GM12875 (cell line): Measurements from ENCODE around the gene AKNA.

Experiments
- H3K4me3 ChIP-seq: one replicate; pipeline ENCODE4 v1.5.1; 2011; ENCODE audit warnings: low read depth, low read length, control low read depth
- TF ChIP-seq, protein P1 (sequence below): IDR thresholded peaks from 2 replicates; pipeline ENCODE4 v1.5.1; 2011; ENCODE audit warnings: low read depth, mild to moderate bottlenecking, control low read depth, inconsistent platforms, low read length, moderate library complexity, borderline replicate concordance; ENCODE audit not compliant: insufficient read depth

Gene AKNA

GRCh38 chr9:114417511-114417910, 29.7 kb upstream of the AKNA start:
- TF ChIP-seq, protein P1, sequence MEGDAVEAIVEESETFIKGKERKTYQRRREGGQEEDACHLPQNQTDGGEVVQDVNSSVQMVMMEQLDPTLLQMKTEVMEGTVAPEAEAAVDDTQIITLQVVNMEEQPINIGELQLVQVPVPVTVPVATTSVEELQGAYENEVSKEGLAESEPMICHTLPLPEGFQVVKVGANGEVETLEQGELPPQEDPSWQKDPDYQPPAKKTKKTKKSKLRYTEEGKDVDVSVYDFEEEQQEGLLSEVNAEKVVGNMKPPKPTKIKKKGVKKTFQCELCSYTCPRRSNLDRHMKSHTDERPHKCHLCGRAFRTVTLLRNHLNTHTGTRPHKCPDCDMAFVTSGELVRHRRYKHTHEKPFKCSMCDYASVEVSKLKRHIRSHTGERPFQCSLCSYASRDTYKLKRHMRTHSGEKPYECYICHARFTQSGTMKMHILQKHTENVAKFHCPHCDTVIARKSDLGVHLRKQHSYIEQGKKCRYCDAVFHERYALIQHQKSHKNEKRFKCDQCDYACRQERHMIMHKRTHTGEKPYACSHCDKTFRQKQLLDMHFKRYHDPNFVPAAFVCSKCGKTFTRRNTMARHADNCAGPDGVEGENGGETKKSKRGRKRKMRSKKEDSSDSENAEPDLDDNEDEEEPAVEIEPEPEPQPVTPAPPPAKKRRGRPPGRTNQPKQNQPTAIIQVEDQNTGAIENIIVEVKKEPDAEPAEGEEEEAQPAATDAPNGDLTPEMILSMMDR: no peak

DNA sequence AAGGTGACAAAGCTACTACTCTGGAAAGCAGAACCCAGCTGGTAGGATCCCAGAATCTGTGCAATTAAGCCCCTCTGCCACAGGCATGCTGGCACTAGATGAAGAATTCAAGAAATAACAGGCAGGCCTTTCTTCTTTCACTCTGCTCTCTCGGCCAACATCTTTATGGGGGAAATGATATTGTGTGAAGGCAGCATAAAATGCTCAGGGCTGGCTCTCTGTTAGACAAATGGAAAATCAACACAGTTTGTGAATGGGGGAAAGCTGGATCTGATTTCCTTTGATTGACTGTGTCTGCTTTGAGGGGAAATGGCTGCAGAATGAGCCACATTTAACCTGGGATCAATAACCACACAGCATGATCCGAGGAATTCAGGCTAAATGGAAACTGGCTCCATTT, 29.1 kb upstream of the AKNA start:
- TF ChIP-seq, protein P1: no peak

More at GRCh38 chr9:114417511-114417910, 29.7 kb upstream of the AKNA start:
- H3K4me3 ChIP-seq: no peak overlapping the region

GRCh38 chr9:114416290-114416689, 28.5 kb upstream of the AKNA start:
- no peak overlapping the region for H3K4me3 ChIP-seq
- TF ChIP-seq, protein P1: no peak

More for the DNA sequence above, 29.1 kb upstream of the AKNA start:
- no peak overlapping the region for H3K4me3 ChIP-seq

GRCh38 chr9:114414346-114414745, 26.6 kb upstream of the AKNA start:
- TF ChIP-seq, protein P1: no peak

GRCh38 chr9:114413861-114414301, 26.1 kb upstream of the AKNA start:
- H3K4me3 ChIP-seq: no peak overlapping the region
- TF ChIP-seq, protein P1: no peak

More at GRCh38 chr9:114414346-114414745, 26.6 kb upstream of the AKNA start:
- no peak overlapping the region for H3K4me3 ChIP-seq

DNA sequence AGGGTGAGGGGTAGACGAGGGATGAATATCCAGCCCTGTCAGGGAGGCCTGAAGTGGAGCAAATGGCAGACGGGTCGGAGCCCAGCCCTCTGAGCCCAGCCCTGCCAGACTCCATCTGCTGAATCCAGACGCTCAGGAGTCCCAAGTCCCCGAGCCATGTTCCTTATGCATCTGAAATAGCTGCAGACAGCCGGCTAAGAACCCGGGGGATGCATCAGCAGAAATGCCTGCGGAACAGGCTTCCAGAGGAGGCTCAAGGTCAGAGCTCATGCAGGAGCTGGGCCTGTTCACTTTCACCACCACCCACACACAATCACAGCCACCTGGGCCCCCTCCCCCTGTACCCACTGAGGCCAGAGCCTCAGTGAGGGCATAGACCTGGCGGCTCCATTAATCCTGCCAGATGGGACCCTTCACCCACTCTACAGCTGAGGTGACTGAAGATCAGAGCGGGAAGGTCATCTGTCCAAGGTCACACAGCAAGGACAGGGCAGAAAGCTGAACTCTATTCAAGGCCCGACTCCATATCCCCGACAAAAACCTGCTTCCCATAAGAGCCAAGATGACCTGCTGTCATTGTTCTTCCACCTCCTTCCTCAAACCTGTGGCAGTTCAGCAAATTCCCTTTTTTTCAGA, 24.4 kb upstream of the AKNA start:
- TF ChIP-seq, protein P1: no peak
- H3K4me3 ChIP-seq: no peak overlapping the region

GRCh38 chr9:114411452-114411851, 23.7 kb upstream of the AKNA start:
- TF ChIP-seq, protein P1: no peak
- no peak overlapping the region for H3K4me3 ChIP-seq
